Activated CD8-positive, alpha-beta memory T cell treated with anti-CD3 and anti-CD28 coated beads for 36 hours (primary cell): ENCODE results near the gene UGCG. TPM values are rescaled to one million over a fixed set of nuclear protein-coding genes. Genes with fewer than 3 reads are reported as not detected.

ENCODE experiments used
- CTCF ChIA-PET: fragments of 350-600 bp; sonication (Branson Sonifier 250); formaldehyde crosslinking; loops from one replicate; lab custom pipeline; 2021; ENCODE audit warnings: antibody characterized with exemption; lab: Charles Lee
- POLR2A ChIA-PET: fragments of 350-600 bp; sonication (Branson Sonifier 250); formaldehyde crosslinking; loops from one replicate; lab custom pipeline; 2021; ENCODE audit warnings: antibody characterized with exemption; lab: Charles Lee
- total RNA-seq, 2 experiments: library from RNA; stranded (reverse); gene quantifications; one replicate each; pipeline ENCODE4 v1.2.3, GENCODE V29; 2021

Gene UGCG
- total RNA-seq, 2 experiments from 2014 or later = 28.4 to 29.7 TPM

- ChIA-PET POLR2A (no interaction called here), CTCF (interaction anchor here (0.7 kb wide), 1 partner anchor 14 kb away, joined by 3 read pairs; no protein-coding TSS in a partner anchor)
Measured at GRCh38 chr9:111962021-111962420, 65.4 kb downstream of the UGCG start.

- POLR2A ChIA-PET = no interaction called here
- CTCF ChIA-PET = no interaction called here
Measured at GRCh38 chr9:111963995-111964394, 67.4 kb downstream of the UGCG start.

GRCh38 chr9:111965566-111966019, 69.0 kb downstream of the UGCG start:
- ChIA-PET CTCF (interaction anchor here (1.5 kb wide), 1 partner anchor 10 kb away, joined by 3 read pairs; no protein-coding TSS in a partner anchor), POLR2A (no interaction called here)

DNA sequence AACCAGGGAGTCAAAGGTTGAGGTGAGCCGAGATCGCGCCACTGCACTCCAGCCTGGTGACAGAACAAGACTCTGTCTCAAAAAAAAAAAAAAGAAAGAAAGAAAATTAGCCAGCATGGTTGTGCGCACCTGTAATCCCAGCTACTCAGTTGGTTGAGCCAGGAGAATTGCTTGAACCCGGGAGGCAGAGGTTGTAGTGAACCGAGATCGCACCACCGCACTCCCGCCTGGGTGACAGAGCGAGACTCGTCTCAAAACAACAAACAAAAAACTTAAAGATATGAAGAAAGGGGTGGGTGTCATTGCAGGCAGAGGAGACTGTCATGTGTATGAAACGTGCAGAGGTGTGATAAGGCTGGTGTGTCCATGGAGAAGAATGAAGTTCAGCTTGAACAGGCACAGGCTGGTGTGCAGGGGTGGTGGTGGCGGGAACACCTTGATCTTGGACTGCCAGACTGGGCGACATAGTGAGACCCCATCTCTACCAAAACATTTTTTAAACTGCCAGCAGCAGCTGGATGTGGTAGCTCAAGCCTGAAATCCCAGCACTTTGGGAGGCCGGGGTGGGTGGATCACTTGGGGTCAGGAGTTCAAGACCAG, 69.6 kb downstream of the UGCG start:
- ChIA-PET CTCF (interaction anchor here (1.5 kb wide), 1 partner anchor 9 kb away, joined by 3 read pairs; no protein-coding TSS in a partner anchor), POLR2A (no interaction called here)

GRCh38 chr9:111966861-111967291, 70.3 kb downstream of the UGCG start:
- POLR2A ChIA-PET = no interaction called here
- CTCF ChIA-PET = interaction anchor here (1.5 kb wide), 1 partner anchor 9 kb away, joined by 3 read pairs; no protein-coding TSS in a partner anchor

- CTCF ChIA-PET = no interaction called here
- POLR2A ChIA-PET = no interaction called here
Measured at GRCh38 chr9:111967621-111968020, 71.0 kb downstream of the UGCG start.

DNA sequence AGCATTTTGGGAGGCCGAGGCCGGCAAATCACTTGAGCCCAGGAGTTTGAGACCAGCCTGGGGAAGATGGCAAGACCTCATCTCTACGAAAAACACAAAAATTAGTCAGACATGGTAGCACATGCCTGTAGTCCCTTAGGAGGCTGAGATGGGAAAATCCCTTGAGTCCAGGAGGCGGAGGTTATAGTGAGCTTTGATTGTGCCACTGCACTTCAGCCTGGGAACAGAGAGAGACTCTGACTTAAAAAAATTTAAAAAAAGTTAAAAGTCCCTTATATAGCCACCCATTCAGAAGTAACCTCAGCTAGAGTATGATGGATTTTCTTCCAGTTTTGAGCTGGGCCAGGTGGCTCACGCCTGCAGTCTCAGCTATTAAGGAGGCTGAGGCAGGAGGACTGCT, 72.4 kb downstream of the UGCG start:
- ChIA-PET POLR2A (no interaction called here), CTCF (no interaction called here)

GRCh38 chr9:111969622-111970021, 73.0 kb downstream of the UGCG start:
- POLR2A ChIA-PET = no interaction called here
- CTCF ChIA-PET = interaction anchor here (0.7 kb wide), 1 partner anchor 30 kb away, joined by 4 read pairs; no protein-coding TSS in a partner anchor

DNA sequence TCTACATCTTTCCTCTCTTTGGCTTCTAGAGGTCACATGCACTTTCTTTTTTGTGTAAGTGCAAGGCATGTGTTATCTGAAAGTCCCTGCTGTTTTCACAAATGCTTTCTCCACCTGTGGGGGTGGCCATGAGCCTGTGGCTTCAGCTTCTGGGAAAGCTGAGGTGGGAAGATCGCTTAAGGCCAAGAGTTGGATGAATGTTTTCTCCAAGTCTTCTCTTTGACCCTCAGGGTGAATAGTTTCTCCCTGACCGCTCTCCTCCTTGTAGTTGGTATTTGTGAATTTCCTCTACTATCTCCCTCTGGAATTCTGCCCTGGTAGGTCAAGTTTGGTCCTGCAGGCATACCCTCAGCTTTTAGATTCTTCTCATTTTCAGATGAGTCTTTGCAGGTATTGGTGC, 74.2 kb downstream of the UGCG start:
- POLR2A ChIA-PET = no interaction called here
- CTCF ChIA-PET = no interaction called here

GRCh38 chr9:111974092-111974681, 77.6 kb downstream of the UGCG start:
- POLR2A ChIA-PET = no interaction called here
- CTCF ChIA-PET = no interaction called here

DNA sequence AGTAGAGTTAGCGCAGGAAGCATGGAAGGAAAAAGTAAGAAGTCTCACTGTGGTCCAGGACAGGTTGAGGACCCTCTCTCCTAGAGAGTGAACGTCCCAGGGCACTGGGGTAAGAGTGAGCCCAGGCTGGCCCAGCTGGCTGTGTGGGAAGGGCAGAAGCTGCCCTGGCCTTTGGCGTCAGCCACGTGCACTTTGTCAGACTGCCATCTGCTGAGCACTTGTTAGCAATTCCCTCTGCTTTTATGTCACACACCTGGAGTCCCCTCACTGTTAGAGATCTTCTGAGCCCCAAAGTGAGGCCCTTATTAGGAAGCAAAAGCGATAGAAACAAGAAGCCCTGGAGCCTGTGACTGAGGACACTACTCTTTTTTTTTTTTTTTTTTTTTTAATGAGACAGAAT, 79.1 kb downstream of the UGCG start:
- CTCF ChIA-PET = interaction anchor here (0.7 to 1.0 kb wide), 4 partner anchors 9 to 99 kb away, joined by 3 to 4 read pairs (median 4); no protein-coding TSS in a partner anchor
- POLR2A ChIA-PET = no interaction called here

DNA sequence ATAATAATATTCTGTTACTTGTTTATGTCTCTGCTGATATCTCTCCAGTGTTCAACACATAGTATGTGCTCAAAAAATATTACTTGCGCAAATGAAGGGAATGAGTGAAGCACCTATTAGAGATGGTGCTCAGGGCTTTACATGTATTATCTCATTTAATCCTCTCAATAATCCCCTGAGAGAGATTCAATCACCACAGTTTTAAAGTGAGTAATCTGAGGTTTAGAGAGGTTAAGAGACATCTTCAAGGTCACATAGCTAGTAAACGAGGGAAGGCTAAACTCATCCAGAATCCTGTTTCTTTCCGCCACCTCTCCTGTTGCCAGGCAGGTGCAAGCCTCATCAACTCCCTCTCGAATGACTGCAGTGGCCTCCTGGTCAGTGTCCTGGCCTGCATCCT, 82.0 kb downstream of the UGCG start:
- ChIA-PET CTCF (no interaction called here), POLR2A (no interaction called here)

DNA sequence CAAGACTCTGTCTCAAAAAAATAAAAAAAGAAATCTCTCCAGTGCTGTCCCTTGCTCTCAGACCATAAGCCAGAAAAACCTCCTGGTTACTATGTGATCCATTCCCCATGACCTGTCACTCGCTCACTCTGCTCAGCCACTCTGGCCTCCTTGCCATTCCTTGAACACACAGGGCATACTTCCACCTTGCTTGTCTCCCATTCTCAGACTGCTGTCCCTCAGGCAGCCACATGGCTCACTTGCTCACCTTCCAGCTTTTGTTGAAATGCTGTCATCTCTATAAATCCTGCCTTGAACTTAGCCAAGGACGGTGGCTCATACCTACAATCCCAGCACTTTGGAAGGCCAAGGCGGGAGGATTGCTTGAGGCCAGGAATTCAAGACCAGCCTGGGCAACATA, 82.9 kb downstream of the UGCG start:
- CTCF ChIA-PET = no interaction called here
- POLR2A ChIA-PET = no interaction called here

DNA sequence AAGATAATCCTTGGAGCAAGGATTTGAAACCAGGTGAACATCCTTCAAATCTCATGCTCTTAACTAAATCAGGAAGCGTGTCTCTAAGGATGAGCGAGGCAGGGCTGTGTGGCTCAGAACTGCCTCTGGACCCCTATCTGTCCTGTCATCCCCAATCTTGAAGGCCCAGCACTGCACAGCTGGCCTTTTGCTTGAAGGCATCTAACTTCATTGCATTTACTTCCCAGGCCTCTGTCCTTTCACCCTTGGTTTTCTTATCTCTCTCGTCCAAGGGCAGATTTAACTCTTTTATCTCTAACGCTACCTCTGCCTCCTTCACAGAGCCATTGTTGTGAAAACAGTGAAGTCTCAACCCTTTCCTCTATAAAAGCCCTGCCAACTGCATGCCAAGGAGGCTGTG, 83.8 kb downstream of the UGCG start:
- POLR2A ChIA-PET = no interaction called here
- CTCF ChIA-PET = no interaction called here

DNA sequence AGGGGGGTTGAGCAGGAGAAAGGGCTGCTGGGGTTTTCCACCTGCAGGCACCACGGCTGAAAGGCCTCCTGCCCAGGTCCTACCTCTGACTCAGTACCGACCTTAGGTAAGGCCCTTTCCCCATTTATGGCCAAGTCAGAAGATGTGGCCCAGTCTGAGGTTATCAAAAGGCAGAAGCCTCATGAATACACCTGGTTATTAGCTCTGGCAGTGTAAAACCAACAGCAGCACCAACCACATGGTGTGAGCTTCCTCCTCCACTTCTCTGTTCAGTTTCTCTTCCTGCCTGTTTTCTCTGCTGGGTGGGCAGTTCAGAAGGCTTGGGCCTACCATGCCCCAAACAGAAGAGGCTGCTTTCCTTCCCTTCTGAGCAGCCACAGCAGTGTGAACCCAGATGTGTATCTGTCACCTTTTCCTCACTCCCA, 86.9 kb downstream of the UGCG start:
- ChIA-PET POLR2A (no interaction called here), CTCF (no interaction called here)

GRCh38 chr9:111984086-111984802, 87.6 kb downstream of the UGCG start:
- ChIA-PET CTCF (interaction anchor here (0.6 kb wide), 2 partner anchors 31 to 886 kb away, joined by 3 to 4 read pairs; no protein-coding TSS in a partner anchor), POLR2A (interaction anchor here (0.7 kb wide), 1 partner anchor 258 kb away, joined by 10 read pairs; no protein-coding TSS in a partner anchor)
